BLaER1 (cell line): ENCODE data around the gene TMEM126B.
"Not testable (repeated sequence)": the region's sequence is repeated elsewhere in the genome, so short reads cannot be mapped to it uniquely, and the experiment has no call there.

ENCODE experiments used
- H3K27ac ChIP-seq: shearing (Covaris generic); formaldehyde crosslinking; 2 replicates; pipeline ENCODE4 v1.8.1; 2022
- H3K27me3 ChIP-seq: shearing (Covaris generic); formaldehyde crosslinking; 2 replicates; pipeline ENCODE4 v1.8.1; 2022
- H3K36me3 ChIP-seq: shearing (Covaris generic); formaldehyde crosslinking; 2 replicates; pipeline ENCODE4 v1.8.1; 2022
- H3K4me1 ChIP-seq: shearing (Covaris generic); formaldehyde crosslinking; 2 replicates; pipeline ENCODE4 v1.8.1; 2022
- H3K4me2 ChIP-seq: shearing (Covaris generic); formaldehyde crosslinking; 2 replicates; pipeline ENCODE4 v1.8.1; 2022
- H3K4me3 ChIP-seq: shearing (Covaris generic); formaldehyde crosslinking; 2 replicates; pipeline ENCODE4 v1.8.1; 2022
- H3K9ac ChIP-seq: shearing (Covaris generic); formaldehyde crosslinking; 2 replicates; pipeline ENCODE4 v1.8.1; 2022
- H3K9me3 ChIP-seq: shearing (Covaris generic); formaldehyde crosslinking; 2 replicates; pipeline ENCODE4 v1.8.1; 2022
- H4K20me1 ChIP-seq: shearing (Covaris generic); formaldehyde crosslinking; 2 replicates; pipeline ENCODE4 v1.8.1; 2022
- Cebpa-rat ChIP-seq: shearing (Covaris generic); IDR thresholded peaks from 2 replicates; pipeline ENCODE4 v1.8.1; 2022

The TMEM126B gene

DNA sequence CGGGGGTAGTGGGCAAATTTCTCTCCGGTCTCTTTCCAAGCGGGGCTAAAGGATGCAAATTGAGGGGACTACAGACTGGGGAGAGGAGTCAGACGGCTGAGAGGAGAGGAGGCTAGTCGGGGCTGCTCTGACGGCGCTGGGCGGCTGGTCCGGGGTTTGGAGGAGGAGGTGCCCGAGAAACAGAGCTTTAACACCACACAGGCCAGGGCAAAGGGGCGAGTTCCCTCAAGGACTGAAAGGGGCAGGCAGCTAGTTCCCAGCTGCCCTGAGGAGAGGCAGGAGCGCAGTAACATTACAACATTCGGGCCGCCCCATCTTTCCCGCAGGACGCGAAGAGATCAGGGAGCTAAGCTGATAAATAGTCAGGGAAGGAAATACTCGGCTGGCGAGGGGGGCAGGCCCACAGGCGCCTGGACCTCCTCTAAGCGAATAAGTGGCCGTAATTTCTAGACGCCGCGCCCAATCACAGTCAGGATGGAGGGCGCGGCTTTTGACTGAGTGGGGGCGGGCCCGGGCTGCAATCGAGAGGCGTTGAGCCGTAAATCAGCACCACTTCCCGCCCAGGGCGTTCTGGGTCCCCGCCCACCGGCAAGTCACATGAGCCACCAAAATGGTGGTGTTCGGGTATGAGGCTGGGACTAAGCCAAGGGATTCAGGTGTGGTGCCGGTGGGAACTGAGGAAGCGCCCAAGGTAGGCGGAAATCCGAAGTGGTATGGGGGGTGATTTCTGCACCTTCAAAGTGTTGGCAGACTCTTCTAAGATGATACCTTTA lies at the start of gene TMEM126B:
TSS of gene TMEM126B (plus strand) at position 596 of the 773 bp plus-strand sequence. CDS start at position 611, 15 bp downstream.
- TF ChIP-seq Cebpa-rat, result no peak
- H3K4me2 ChIP-seq, result peak within 1 kb of the TSS; percentile 93
- no peaks in the 10 kb centered on the region; the same call in 1 of the 2 replicates for H4K20me1 ChIP-seq
- peaks cover 23% of the 10 kb centered on the region; the same call in 1 of the 2 replicates for H3K36me3 ChIP-seq
- H3K27me3 ChIP-seq, result no peaks in the 10 kb centered on the region
- peak within 1 kb of the TSS; percentile 72 for H3K9ac ChIP-seq
- peak within 1 kb of the TSS; percentile 72 for H3K4me3 ChIP-seq
- peaks cover 32% of the 10 kb centered on the region for H3K4me1 ChIP-seq
- no peaks in the 10 kb centered on the region for H3K9me3 ChIP-seq
- peak within 1 kb of the TSS; percentile 52 for H3K27ac ChIP-seq

GRCh38 chr11:85582111-85582510 lies 46.3 kb upstream of the TMEM126B start:
- Histone ChIP-seq H4K20me1 (no peaks in the 10 kb centered on the region), H3K4me1 (no peaks in the 10 kb centered on the region), H3K4me2 (no peak overlapping the region), H3K4me3 (no peak overlapping the region), H3K27me3 (no peaks in the 10 kb centered on the region), H3K9me3 (no peaks in the 10 kb centered on the region), H3K27ac (no peak overlapping the region), H3K9ac (no peak overlapping the region), H3K36me3 (no peaks in the 10 kb centered on the region)
- no peak for TF ChIP-seq Cebpa-rat

DNA sequence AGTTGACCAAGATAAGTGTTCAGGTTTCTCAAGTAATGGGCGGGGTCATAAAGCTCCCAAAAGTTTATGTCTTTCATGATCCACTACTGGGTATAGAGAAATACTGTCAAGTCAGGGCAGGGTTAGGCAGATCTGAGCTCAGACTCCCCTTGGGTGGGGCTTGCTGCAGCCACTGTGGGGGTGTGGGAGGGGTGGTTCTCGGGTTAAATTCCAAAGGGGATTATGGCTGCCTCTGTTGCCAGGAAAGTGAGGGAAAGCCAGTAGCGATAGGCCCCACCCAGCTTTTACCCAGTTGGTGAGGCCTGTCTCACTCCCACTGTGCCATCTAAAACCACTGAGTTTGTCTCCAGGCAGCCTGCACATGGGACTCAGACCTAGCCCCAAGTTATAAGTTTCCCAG lies 39.0 kb upstream of the TMEM126B start:
- Histone ChIP-seq H3K36me3 (no peaks in the 10 kb centered on the region), H3K4me2 (no peak overlapping the region), H4K20me1 (no peaks in the 10 kb centered on the region), H3K4me1 (0 out of 2 replicates have a peak, but pooled peaks cover 4% of the 10 kb centered on the region), H3K27ac (no peak overlapping the region), H3K27me3 (no peaks in the 10 kb centered on the region), H3K9me3 (peaks cover 14% of the 10 kb centered on the region), H3K4me3 (no peak overlapping the region), H3K9ac (no peak overlapping the region)
- no peak for TF ChIP-seq Cebpa-rat

DNA sequence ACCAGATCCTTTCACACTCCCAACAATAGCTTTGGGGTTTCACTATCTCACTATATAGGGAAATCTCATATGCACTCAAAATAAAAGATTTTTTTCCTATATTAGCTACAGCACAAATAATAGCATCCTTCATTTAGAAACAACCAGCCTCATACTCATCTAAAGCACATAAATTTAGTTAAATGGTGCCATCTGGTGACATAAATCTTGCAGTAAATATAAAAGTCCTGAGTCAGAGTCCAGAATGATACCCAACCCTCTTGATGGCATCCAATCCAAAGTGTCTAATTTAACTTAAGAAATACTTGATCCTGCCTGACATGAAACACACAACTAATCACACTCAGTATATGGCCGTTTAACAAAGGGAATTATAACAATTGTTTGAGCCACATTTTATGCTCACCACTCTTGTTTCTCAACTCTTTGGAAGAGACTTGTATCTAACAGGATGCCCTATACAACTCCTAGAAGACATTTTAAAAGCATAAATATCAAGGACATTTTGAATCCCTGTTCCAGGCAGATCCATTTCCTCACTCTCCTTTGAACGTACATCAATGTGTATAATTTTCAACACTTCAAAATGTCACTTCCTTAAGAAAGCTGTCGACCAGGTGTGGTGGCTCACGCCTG lies 37.4 kb upstream of the TMEM126B start:
- TF ChIP-seq Cebpa-rat, result no peak

DNA sequence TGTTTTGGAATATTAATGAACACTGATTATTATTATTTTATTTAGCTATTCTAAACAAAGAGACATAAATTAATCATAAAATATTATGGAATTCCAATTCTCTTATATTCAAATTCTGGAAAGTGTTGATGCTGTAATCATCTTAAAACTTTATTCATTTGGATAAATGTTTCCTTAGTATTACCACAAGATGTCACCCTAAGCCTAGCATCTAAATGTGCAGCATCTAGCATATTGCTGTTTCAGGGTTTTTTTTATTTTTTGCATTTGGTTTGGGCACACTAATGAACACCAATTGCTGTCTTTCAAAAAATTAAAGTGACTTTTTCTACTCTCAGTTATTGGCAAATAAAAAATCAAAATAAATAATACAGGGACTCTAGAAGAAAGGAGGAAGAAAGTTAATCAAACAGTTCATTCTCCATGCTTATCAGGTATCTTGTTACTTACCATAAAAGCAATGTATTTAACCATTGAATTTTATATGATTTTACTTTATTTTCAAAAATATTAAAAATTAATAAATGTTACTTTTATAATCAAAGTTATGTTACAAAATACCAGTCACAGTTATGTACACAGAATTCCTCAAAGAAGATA lies 33.0 kb upstream of the TMEM126B start:
- Histone ChIP-seq H3K27ac (no peak overlapping the region), H3K9ac (no peak overlapping the region)
- no peak for TF ChIP-seq Cebpa-rat

More for the DNA sequence above, 37.4 kb upstream of the TMEM126B start:
- Histone ChIP-seq H3K27me3 (no peaks in the 10 kb centered on the region), H3K36me3 (no peaks in the 10 kb centered on the region), H4K20me1 (no peaks in the 10 kb centered on the region), H3K4me3 (no peak overlapping the region), H3K9ac (no peak overlapping the region), H3K4me1 (0 out of 2 replicates have a peak, but pooled peaks cover 4% of the 10 kb centered on the region), H3K9me3 (peaks cover 14% of the 10 kb centered on the region), H3K27ac (no peak overlapping the region), H3K4me2 (no peak overlapping the region)

GRCh38 chr11:85596886-85597285 lies 31.5 kb upstream of the TMEM126B start:
- H4K20me1 ChIP-seq, result no peaks in the 10 kb centered on the region
- no peak overlapping the region for H3K4me3 ChIP-seq
- no peak for TF ChIP-seq Cebpa-rat
- no peaks in the 10 kb centered on the region for H3K4me1 ChIP-seq
- H3K9me3 ChIP-seq, result no peaks in the 10 kb centered on the region
- H3K27ac ChIP-seq, result no peak overlapping the region
- no peaks in the 10 kb centered on the region for H3K27me3 ChIP-seq
- H3K4me2 ChIP-seq, result no peak overlapping the region
- no peak overlapping the region for H3K9ac ChIP-seq
- H3K36me3 ChIP-seq, result no peaks in the 10 kb centered on the region

More for the DNA sequence above, 33.0 kb upstream of the TMEM126B start:
- Histone ChIP-seq H3K4me1 (no peaks in the 10 kb centered on the region), H4K20me1 (no peaks in the 10 kb centered on the region), H3K27me3 (no peaks in the 10 kb centered on the region), H3K4me2 (no peak overlapping the region), H3K9me3 (no peaks in the 10 kb centered on the region), H3K4me3 (no peak overlapping the region), H3K36me3 (no peaks in the 10 kb centered on the region)

DNA sequence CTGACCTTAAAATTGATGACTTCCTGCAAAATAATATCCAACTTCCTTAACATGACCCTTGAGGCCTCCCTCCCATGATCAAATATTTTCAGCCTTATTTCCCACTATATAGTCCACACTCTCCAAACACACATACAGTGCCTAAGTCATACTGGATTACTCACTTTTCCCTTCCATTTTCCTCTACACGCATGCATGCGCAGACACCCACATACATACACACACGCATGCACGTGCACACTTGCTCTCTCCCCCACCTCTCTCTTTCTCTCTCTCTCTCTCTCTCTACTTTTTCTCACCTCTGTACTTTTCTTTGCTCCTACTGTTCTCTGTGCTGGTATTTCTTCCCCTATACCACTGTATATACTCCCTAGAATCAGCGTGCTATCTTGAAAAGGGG lies 29.3 kb upstream of the TMEM126B start:
- H3K4me1 ChIP-seq, result no peaks in the 10 kb centered on the region
- no peak overlapping the region for H3K27ac ChIP-seq
- no peak for TF ChIP-seq Cebpa-rat
- H3K4me2 ChIP-seq, result no peak overlapping the region
- H3K4me3 ChIP-seq, result no peak overlapping the region
- H3K27me3 ChIP-seq, result no peaks in the 10 kb centered on the region
- H3K36me3 ChIP-seq, result no peaks in the 10 kb centered on the region
- no peaks in the 10 kb centered on the region for H3K9me3 ChIP-seq
- no peaks in the 10 kb centered on the region for H4K20me1 ChIP-seq
- H3K9ac ChIP-seq, result no peak overlapping the region

DNA sequence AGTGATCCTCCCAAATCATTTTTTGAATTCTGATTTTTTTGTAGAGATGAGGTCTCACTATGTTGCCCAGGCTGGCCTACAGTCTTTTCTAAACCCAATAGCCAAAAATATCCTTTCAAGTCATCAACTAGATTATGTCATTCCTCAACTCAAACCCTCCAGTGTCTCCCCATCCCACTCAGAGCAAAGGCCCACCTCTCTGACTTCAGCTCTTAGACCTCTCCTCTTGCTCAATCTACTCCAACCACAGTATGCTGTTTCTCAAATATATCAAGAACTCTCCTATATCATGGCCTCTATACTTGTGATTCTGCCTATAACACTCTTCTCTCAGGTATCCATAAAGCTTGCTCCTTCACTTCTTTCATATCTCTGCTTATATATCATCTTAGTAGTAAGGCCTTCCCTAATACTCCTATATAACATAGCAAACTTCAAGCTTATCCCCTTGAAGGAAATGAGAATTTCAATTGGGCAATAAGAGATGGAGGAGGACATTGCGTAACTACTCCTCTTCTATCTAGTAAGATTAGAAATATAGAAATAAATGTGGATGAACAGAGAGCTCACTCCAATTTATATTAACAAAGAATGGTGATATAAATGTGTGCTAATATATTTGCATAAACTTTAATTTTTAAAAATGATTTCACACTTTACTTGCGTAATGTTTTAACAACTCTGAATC lies 25.7 kb upstream of the TMEM126B start:
- Histone ChIP-seq H3K9me3 (0 out of 2 replicates have a peak, but pooled peaks cover 5% of the 10 kb centered on the region), H3K4me2 (no peak overlapping the region), H3K9ac (no peak overlapping the region), H3K4me3 (no peak overlapping the region), H3K27ac (no peak overlapping the region), H3K4me1 (no peaks in the 10 kb centered on the region), H3K27me3 (no peaks in the 10 kb centered on the region), H4K20me1 (no peaks in the 10 kb centered on the region), H3K36me3 (no peaks in the 10 kb centered on the region)
- TF ChIP-seq Cebpa-rat, result peak; percentile 44; the same call in 1 of the 2 replicates

DNA sequence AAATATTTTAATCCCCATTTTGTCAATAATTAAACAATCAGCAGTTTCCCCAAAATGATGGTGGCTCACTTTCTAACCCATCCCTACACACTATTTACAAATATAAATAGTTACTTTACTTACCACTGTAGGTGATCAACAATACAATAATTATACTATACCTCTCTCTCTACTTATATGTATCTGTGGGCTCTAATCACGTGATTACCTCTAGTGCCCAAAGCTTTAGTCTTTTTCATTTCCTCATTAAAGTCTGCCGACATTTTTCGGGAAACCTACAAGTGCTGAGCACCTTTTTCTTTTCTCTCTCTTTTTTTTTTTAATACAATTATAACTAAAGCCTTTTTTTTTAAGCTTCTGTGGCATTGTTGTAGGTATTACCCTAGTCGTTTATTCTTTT lies 25.2 kb upstream of the TMEM126B start:
- TF ChIP-seq Cebpa-rat, result no peak
- Histone ChIP-seq H3K4me2 (no peak overlapping the region), H3K9me3 (0 out of 2 replicates have a peak, but pooled peaks cover 5% of the 10 kb centered on the region)

DNA sequence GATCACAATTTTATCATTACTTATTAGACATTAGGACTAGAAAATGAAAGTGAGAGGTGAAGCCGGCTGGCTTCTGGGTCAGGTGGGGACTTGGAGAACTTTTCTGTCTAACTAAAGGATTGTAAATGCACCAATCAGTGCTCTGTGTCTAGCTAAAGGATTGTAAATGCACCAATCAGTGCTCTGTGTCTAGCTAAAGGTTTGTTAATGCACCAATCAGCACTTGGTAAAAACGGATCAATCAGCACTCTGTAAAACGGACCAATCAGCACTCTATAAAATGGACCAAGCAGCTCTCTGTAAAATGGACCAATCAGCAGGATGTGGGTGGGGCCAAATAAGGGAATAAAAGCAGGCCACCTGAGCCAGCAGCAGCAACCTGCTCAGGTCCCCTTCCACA lies 22.2 kb upstream of the TMEM126B start:
- not testable (repeated sequence) for H3K4me2 ChIP-seq, H3K9me3 ChIP-seq, H3K36me3 ChIP-seq, H3K4me1 ChIP-seq, H4K20me1 ChIP-seq, H3K27ac ChIP-seq, H3K9ac ChIP-seq, H3K4me3 ChIP-seq, H3K27me3 ChIP-seq

More for the DNA sequence above, 25.2 kb upstream of the TMEM126B start:
- Histone ChIP-seq H3K36me3 (no peaks in the 10 kb centered on the region), H3K4me1 (no peaks in the 10 kb centered on the region), H3K27me3 (no peaks in the 10 kb centered on the region), H3K4me3 (no peak overlapping the region), H3K9ac (no peak overlapping the region), H3K27ac (no peak overlapping the region), H4K20me1 (no peaks in the 10 kb centered on the region)

DNA sequence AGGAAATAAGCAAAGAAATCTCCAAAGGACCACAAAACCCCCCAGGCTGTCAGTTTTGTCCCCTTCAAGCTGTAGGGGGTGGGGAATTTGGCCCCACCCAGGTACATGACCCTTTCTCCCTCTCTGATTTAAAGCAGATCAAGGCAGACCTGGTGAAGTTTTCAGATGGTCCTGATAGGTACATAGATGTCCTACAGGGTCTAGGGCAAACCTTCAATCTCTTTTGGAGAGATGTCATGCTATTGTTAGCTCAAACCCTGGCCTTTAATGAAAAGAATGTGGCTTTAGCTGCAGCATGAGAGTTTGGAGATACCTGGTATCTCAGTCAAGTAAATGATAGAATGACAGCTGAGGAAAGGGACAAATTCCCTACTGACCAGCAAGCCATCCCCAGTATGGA lies 19.8 kb upstream of the TMEM126B start:
- H3K9ac ChIP-seq, H3K4me2 ChIP-seq, H3K27ac ChIP-seq, H3K4me3 ChIP-seq, H3K27me3 ChIP-seq, H3K4me1 ChIP-seq, H3K36me3 ChIP-seq, H4K20me1 ChIP-seq: not testable (repeated sequence)
- peaks cover 12% of the 10 kb centered on the region for H3K9me3 ChIP-seq

DNA sequence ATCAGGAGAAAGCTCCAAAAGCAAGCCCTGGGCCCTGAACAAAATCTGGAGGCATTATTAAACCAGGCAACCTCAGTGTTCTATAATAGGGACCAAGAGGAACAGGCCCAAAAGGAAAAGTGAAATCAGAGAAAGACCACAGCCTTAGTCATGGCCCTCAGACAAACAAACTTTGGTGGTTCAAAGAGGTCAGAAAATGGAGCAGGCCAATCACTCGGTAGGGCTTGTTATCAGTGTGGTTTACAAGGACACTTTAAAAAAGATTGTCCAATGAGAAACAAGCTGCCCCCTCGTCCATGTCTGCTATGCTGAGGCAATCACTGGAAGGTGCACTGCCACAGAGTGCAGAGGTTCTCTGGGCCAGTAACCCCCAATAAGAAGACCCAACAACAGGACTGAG lies 19.1 kb upstream of the TMEM126B start:
- not testable (repeated sequence) for H3K4me1 ChIP-seq, H3K4me3 ChIP-seq, H3K36me3 ChIP-seq, H3K9ac ChIP-seq, H4K20me1 ChIP-seq, H3K4me2 ChIP-seq, H3K27me3 ChIP-seq, H3K27ac ChIP-seq
- peaks cover 15% of the 10 kb centered on the region for H3K9me3 ChIP-seq

- not testable (repeated sequence) for H3K9ac ChIP-seq, H3K4me1 ChIP-seq, H3K4me2 ChIP-seq, H4K20me1 ChIP-seq, H3K36me3 ChIP-seq, H3K27ac ChIP-seq, H3K4me3 ChIP-seq, H3K27me3 ChIP-seq
- peaks cover 15% of the 10 kb centered on the region for H3K9me3 ChIP-seq
Measured at GRCh38 chr11:85611643-85612042, 16.8 kb upstream of the TMEM126B start.
